ENCODE data around the gene NALF2. TPM values are rescaled to one million over a fixed set of nuclear protein-coding genes. Genes with fewer than 3 reads are reported as not detected.

NALF2 gene
- total RNA-seq, 2 donors from 2014 or later, result 0.66 to 1.0 TPM

DNA sequence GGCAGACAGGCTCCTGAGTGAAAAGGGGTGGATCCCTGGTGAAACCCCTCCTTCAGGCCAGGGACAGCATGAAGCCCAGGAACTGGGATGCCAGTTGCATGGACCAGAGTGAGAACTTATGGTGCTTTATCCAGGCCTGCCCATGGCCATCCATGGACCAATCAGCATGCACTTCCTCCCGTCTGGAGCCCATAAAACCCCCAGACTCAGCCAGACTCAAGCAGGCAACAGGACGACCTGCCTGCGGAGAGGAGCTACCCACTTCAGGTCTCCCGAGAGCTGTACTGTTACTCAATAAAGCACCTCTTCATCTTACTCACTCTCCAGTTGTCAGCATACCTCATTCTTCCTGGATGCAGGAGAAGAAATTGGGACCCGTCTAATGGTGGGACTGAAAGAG, 42.9 kb downstream of the NALF2 start:
- H3K27ac ChIP-seq, result no peak overlapping the region
- no peaks in the 10 kb centered on the region for H3K9me3 ChIP-seq
- ATAC-seq (no peak), DNase-seq (no peak)
- H3K36me3 ChIP-seq (replicated peaks in 1 of 2; ENCODE audit: insufficient read depth in 1 of 2, low read depth in 2 of 2), result no peaks in the 10 kb centered on the region
- H3K4me3 ChIP-seq, result no peak overlapping the region
- TF ChIP-seq POLR2A (IDR thresholded peaks at IDR 0.05), result no peak
- TF ChIP-seq, protein P1, sequence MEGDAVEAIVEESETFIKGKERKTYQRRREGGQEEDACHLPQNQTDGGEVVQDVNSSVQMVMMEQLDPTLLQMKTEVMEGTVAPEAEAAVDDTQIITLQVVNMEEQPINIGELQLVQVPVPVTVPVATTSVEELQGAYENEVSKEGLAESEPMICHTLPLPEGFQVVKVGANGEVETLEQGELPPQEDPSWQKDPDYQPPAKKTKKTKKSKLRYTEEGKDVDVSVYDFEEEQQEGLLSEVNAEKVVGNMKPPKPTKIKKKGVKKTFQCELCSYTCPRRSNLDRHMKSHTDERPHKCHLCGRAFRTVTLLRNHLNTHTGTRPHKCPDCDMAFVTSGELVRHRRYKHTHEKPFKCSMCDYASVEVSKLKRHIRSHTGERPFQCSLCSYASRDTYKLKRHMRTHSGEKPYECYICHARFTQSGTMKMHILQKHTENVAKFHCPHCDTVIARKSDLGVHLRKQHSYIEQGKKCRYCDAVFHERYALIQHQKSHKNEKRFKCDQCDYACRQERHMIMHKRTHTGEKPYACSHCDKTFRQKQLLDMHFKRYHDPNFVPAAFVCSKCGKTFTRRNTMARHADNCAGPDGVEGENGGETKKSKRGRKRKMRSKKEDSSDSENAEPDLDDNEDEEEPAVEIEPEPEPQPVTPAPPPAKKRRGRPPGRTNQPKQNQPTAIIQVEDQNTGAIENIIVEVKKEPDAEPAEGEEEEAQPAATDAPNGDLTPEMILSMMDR (IDR thresholded peaks at IDR 0.05), result no peak
- intact Hi-C loops (cut with DNase I), result no loop called here
- H3K4me1 ChIP-seq, result no peaks in the 10 kb centered on the region
- no peaks in the 10 kb centered on the region for H3K27me3 ChIP-seq
- 86 to 100% methylated on average over 1 to 3 of the region's 5 CpGs for WGBS, 2 donors

DNA sequence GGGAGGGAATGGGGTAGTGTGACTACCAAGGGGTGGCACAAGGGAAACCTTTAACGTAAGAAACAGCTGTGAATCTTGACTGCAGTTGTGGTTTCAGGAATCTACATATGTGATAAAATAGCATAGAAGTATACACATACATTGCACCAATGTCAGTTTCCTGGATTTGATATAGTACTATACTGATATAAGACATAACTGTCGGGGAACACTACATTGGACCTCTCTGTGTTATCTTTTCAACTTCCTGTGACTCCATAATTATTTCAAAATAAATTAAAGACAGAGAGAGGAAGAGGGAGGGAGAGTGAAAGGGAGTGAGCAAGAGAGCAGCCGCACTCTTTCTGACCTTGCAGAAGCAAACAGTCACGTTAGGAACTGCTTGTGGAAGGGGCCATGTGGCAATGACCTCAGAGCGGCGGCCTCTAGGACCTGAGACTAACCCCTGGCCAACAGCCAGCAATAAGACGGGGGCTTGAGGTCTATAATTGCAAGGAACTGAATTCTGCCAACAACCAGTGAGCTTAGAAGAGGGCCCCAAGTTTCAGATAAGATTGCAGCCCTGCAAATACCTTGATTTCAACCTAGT, 47.4 kb downstream of the NALF2 start:
- no peak overlapping the region for H3K27ac ChIP-seq
- no peaks in the 10 kb centered on the region for H3K27me3 ChIP-seq
- no peaks in the 10 kb centered on the region for H3K9me3 ChIP-seq
- peaks cover 3% of the 10 kb centered on the region for H3K4me1 ChIP-seq
- TF ChIP-seq, protein P1 (IDR thresholded peaks at IDR 0.05), result no peak
- no peak for TF ChIP-seq POLR2A (IDR thresholded peaks at IDR 0.05)
- no peaks in the 10 kb centered on the region for H3K36me3 ChIP-seq (replicated peaks in 1 of 2; ENCODE audit: insufficient read depth in 1 of 2, low read depth in 2 of 2)
- DNase-seq (no peak), ATAC-seq (no peak)
- intact Hi-C loops (cut with DNase I), result no loop called here
- H3K4me3 ChIP-seq, result no peak overlapping the region
- 43 to 62% methylated on average over 2 to 7 of the region's 7 CpGs for WGBS, 2 donors

DNA sequence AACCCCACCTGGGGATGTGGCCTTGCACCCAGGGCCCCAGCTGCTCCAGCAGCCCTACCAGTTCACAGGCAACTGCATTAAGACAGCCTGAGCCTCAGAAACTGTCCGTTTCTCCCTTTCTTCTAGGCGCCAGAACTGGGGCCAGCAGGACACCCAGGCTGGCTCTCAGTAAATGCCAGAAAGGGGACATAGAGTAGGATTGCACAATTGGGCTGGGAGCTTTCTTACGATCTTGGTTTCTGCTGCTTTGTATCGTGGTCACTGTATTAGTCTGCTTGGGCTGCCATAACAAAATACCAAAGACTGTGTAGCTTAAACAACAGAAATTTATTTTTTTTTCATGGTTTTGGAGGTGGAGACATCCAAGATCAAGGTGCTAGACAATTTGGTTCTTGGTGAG, 48.4 kb downstream of the NALF2 start:
- Histone ChIP-seq H3K27me3 (no peaks in the 10 kb centered on the region), H3K4me1 (peaks cover 7% of the 10 kb centered on the region), H3K4me3 (no peak overlapping the region), H3K36me3 (replicated peaks in 1 of 2; ENCODE audit: insufficient read depth in 1 of 2, low read depth in 2 of 2) (no peaks in the 10 kb centered on the region), H3K27ac (no peak overlapping the region), H3K9me3 (no peaks in the 10 kb centered on the region)
- TF ChIP-seq POLR2A (IDR thresholded peaks at IDR 0.05), result no peak
- TF ChIP-seq, protein P1 (IDR thresholded peaks at IDR 0.05), result no peak
- ATAC-seq (no peak), DNase-seq (no peak)
- intact Hi-C loops (cut with DNase I), result no loop called here
- WGBS, 2 donors, result 80 to 82% methylated on average over 4 of the region's 4 CpGs

Other genes starting within 250 kb of the NALF2 start
- 1 to 10 TPM; 4.0 to 4.7 TPM for gene EDA, start 111.8 kb downstream of the NALF2 start, total RNA-seq

Measured in body of pancreas (tissue), 4 donors.